GM21619 (cell line): ENCODE data around the gene MDGA2.
"Not testable (repeated sequence)": the region's sequence is repeated elsewhere in the genome, so short reads cannot be mapped to it uniquely, and the experiment has no call there.

Experiments used
- ATAC-seq: cut with Tn5 transposase; IDR thresholded peaks from one replicate; pipeline ENCODE4 v1.9.1; 2021; ENCODE audit not compliant: unreplicated experiment

MDGA2 gene

GRCh38 chr14:47353186-47353585 lies 322.2 kb downstream of the MDGA2 start:
- no peak for ATAC-seq

GRCh38 chr14:47346849-47347248 lies 328.6 kb downstream of the MDGA2 start:
- no peak for ATAC-seq

GRCh38 chr14:47345016-47345415 lies 330.4 kb downstream of the MDGA2 start:
- no peak for ATAC-seq

- ATAC-seq, result no peak
These were observed 342.5 kb downstream of the MDGA2 start for GRCh38 chr14:47332939-47333338.

GRCh38 chr14:47332106-47332505 lies 343.3 kb downstream of the MDGA2 start:
- ATAC-seq, result no peak

- ATAC-seq, result no peak
These were observed 347.0 kb downstream of the MDGA2 start for GRCh38 chr14:47328376-47328775.

- ATAC-seq, result no peak
These were observed 348.1 kb downstream of the MDGA2 start for GRCh38 chr14:47327336-47327735.

- ATAC-seq, result no peak
These were observed 352.7 kb downstream of the MDGA2 start for GRCh38 chr14:47322751-47323150.

GRCh38 chr14:47302121-47302520 lies 373.3 kb downstream of the MDGA2 start:
- no peak for ATAC-seq

- ATAC-seq, result no peak
These were observed 374.6 kb downstream of the MDGA2 start for GRCh38 chr14:47300796-47301195.

- ATAC-seq, result no peak
These were observed 378.0 kb downstream of the MDGA2 start for GRCh38 chr14:47297374-47297773.

- ATAC-seq, result no peak
These were observed 391.1 kb downstream of the MDGA2 start for GRCh38 chr14:47284283-47284682.

GRCh38 chr14:47281761-47282160 lies 393.6 kb downstream of the MDGA2 start:
- ATAC-seq, result not testable (repeated sequence)

GRCh38 chr14:47278233-47278842 lies 397.1 kb downstream of the MDGA2 start:
- ATAC-seq, result peak; percentile 75

- no peak for ATAC-seq
These were observed 397.7 kb downstream of the MDGA2 start for GRCh38 chr14:47277703-47278102.

- no peak for ATAC-seq
These were observed 398.5 kb downstream of the MDGA2 start for GRCh38 chr14:47276931-47277330.

GRCh38 chr14:47273939-47274338 lies 401.5 kb downstream of the MDGA2 start:
- ATAC-seq, result no peak

GRCh38 chr14:47270715-47271114 lies 404.7 kb downstream of the MDGA2 start:
- no peak for ATAC-seq

GRCh38 chr14:47269756-47270492 lies 405.5 kb downstream of the MDGA2 start:
- no peak for ATAC-seq

GRCh38 chr14:47264842-47265241 lies 410.6 kb downstream of the MDGA2 start:
- ATAC-seq, result no peak

- ATAC-seq, result no peak
These were observed 412.6 kb downstream of the MDGA2 start for GRCh38 chr14:47262801-47263200.

- no peak for ATAC-seq
These were observed 414.1 kb downstream of the MDGA2 start for GRCh38 chr14:47261350-47261749.

- ATAC-seq, result no peak
These were observed 415.6 kb downstream of the MDGA2 start for GRCh38 chr14:47259796-47260195.
